Loucy (cell line): Measurements from ENCODE around the gene TNNI2.

ENCODE experiments used
- H2AFZ ChIP-seq: fragments of 200-600 bp; sonication (generic); 2 replicates; pipeline ENCODE4 v1.6.0; 2016; ENCODE audit warnings: antibody characterized with exemption, mild to moderate bottlenecking, low read length, moderate library complexity
- H3F3A ChIP-seq: fragments of 200-600 bp; 2 replicates; pipeline ENCODE4 v1.6.0; 2016; ENCODE audit warnings: antibody characterized with exemption, low read depth, mild to moderate bottlenecking
- H3K27me3 ChIP-seq: fragments of 200-600 bp; sonication (generic); 2 replicates; pipeline ENCODE4 v1.6.1; 2014; ENCODE audit warnings: low read length, mild to moderate bottlenecking; ENCODE audit not compliant: insufficient read depth, poor library complexity, severe bottlenecking
- H3K36me3 ChIP-seq: fragments of 200-600 bp; sonication (generic); 2 replicates; pipeline ENCODE4 v1.6.1; 2016; ENCODE audit warnings: low read length; ENCODE audit not compliant: insufficient read depth
- H3K4me1 ChIP-seq: fragments of 200-600 bp; sonication (generic); 2 replicates; pipeline ENCODE4 v1.5.1; 2014; ENCODE audit warnings: low read length, mild to moderate bottlenecking; ENCODE audit not compliant: insufficient read depth, poor library complexity, severe bottlenecking
- H3K4me2 ChIP-seq: fragments of 200-600 bp; sonication (generic); 2 replicates; pipeline ENCODE4 v1.6.0; 2014; ENCODE audit warnings: antibody characterized with exemption, low read length, low read depth, mild to moderate bottlenecking; ENCODE audit not compliant: poor library complexity, severe bottlenecking
- H3K4me3 ChIP-seq: fragments of 200-600 bp; sonication (generic); 2 replicates; pipeline ENCODE4 v1.5.1; 2014; ENCODE audit warnings: low read length, mild to moderate bottlenecking, mixed read lengths; ENCODE audit not compliant: poor library complexity, severe bottlenecking
- H3K79me2 ChIP-seq: fragments of 200-600 bp; sonication (generic); 2 replicates; pipeline ENCODE4 v1.6.1; 2014; ENCODE audit warnings: low read length; ENCODE audit not compliant: insufficient read depth
- H3K9ac ChIP-seq: fragments of 200-600 bp; sonication (generic); 2 replicates; pipeline ENCODE4 v1.6.0; 2014; ENCODE audit warnings: mild to moderate bottlenecking, low read depth, low read length, moderate library complexity; ENCODE audit not compliant: poor library complexity, severe bottlenecking
- H3K9me2 ChIP-seq: fragments of 200-600 bp; sonication (generic); replicated peaks from 2 replicates; pipeline ENCODE4 v1.6.1; 2016; ENCODE audit warnings: low read depth, low read length, mixed read lengths
- H3K9me3 ChIP-seq: fragments of 200-600 bp; sonication (generic); 2 replicates; pipeline ENCODE4 v1.6.1; 2014; ENCODE audit warnings: mild to moderate bottlenecking, antibody characterized with exemption, low read length, low read depth; ENCODE audit not compliant: insufficient read depth
- H4K20me1 ChIP-seq: fragments of 200-600 bp; sonication (generic); 2 replicates; pipeline ENCODE4 v1.6.0; 2014; ENCODE audit warnings: antibody characterized with exemption, low read length, mild to moderate bottlenecking; ENCODE audit not compliant: insufficient read depth, poor library complexity, severe bottlenecking
- EZH2phosphoT487 ChIP-seq: fragments of 200-600 bp; IDR thresholded peaks from 2 replicates; pipeline ENCODE4 v1.6.1; 2018; ENCODE audit warnings: antibody characterized with exemption, mild to moderate bottlenecking, moderate library complexity, borderline replicate concordance
- TF ChIP-seq, protein P1 (sequence below): fragments of 200-600 bp; sonication (generic); conservative IDR thresholded peaks from 2 replicates; pipeline ENCODE4 v1.5.1; 2014; ENCODE audit warnings: mild to moderate bottlenecking, antibody characterized with exemption, low read length

TNNI2 gene

DNA sequence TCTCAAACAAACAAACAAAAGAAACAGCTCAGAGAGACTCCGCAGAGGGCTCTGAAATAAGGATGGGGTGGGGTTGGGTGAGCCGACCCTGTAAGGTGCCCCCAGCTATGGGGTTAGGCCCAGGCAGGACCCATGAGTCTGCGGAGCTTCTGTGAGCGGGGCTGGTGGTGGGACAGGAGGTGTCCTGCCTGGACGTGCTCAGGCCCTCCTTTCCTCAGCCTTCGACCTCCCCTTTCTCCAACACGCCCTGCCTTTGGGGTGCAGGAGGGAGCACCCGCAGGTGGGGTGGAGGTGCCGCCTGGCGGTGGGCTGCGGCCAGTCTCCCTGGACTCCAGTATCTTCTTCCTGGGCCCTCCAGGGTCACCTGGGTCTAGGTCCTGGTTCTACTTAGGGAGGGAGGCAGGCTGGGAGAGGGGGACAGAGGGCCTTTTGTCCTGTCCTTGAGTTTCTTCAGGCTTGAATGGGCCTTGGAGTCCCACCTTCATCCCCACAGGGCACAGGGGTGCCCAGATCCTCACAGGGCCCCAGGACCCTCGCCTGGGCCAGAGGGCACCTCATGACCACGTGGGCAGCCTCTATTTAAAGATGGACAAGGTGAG is 40.7 kb downstream of the TNNI2 start:
- TF ChIP-seq, protein P1, sequence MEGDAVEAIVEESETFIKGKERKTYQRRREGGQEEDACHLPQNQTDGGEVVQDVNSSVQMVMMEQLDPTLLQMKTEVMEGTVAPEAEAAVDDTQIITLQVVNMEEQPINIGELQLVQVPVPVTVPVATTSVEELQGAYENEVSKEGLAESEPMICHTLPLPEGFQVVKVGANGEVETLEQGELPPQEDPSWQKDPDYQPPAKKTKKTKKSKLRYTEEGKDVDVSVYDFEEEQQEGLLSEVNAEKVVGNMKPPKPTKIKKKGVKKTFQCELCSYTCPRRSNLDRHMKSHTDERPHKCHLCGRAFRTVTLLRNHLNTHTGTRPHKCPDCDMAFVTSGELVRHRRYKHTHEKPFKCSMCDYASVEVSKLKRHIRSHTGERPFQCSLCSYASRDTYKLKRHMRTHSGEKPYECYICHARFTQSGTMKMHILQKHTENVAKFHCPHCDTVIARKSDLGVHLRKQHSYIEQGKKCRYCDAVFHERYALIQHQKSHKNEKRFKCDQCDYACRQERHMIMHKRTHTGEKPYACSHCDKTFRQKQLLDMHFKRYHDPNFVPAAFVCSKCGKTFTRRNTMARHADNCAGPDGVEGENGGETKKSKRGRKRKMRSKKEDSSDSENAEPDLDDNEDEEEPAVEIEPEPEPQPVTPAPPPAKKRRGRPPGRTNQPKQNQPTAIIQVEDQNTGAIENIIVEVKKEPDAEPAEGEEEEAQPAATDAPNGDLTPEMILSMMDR, result no peak
- TF ChIP-seq EZH2phosphoT487, result no peak
- H3K9me2 ChIP-seq, result no peaks in the 10 kb centered on the region
- peaks cover 7% of the 10 kb centered on the region; the same call in 1 of the 2 replicates for H3K79me2 ChIP-seq
- H3K9ac ChIP-seq, result no peak overlapping the region
- H3K36me3 ChIP-seq, result peaks cover 8% of the 10 kb centered on the region; the same call in 1 of the 2 replicates
- H3K27me3 ChIP-seq, result no peaks in the 10 kb centered on the region
- H3K4me3 ChIP-seq, result no peak overlapping the region
- no peaks in the 10 kb centered on the region for H3F3A ChIP-seq
- H2AFZ ChIP-seq, result no peak overlapping the region
- H3K9me3 ChIP-seq, result no peaks in the 10 kb centered on the region
- H3K4me1 ChIP-seq, result peaks cover 8% of the 10 kb centered on the region
- H3K4me2 ChIP-seq, result no peak overlapping the region
- peaks cover 4% of the 10 kb centered on the region for H4K20me1 ChIP-seq

DNA sequence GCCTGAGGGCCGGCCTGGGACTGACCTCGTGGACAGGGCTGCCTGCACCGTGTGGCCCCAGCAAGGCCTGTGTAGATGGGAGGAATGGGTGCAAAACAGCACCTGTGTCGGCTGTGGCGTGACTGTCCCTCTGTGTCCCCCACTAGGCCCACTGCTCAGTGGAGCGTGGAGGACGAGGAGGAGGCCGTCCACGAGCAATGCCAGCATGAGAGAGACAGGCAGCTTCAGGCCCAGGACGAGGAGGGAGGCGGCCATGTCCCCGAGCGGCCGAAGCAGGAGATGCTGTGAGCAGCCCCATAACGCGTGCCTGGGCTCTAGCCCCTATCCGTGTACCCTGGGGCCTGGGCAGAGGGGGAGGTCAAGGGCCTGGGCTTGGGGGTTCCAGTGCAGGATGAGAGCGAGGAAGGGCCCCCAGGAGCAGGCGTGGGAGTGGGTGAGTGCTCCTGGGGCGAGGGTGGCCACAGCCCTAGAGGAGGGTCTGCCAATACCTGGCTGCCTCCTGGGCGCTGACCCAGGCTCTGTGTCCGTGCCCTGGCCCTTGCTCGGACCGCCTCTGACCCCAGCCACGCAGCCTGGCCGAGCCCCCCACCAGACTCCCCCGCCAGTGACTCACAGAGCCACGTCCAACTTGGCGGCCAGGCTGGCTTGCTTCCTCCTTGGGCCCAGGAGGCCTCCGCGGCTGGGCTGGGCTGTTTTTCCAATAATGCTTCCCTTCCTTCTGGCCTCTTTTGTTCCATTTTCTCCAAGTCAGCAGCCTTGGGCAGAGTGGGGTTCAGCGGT is 41.4 kb downstream of the TNNI2 start:
- H3K4me3 ChIP-seq, result no peak overlapping the region
- H3K4me2 ChIP-seq, result no peak overlapping the region
- H3K79me2 ChIP-seq, result peaks cover 7% of the 10 kb centered on the region; the same call in 1 of the 2 replicates
- H4K20me1 ChIP-seq, result peaks cover 1% of the 10 kb centered on the region
- H3K27me3 ChIP-seq, result no peaks in the 10 kb centered on the region
- no peaks in the 10 kb centered on the region for H3F3A ChIP-seq
- H3K36me3 ChIP-seq, result peaks cover 15% of the 10 kb centered on the region; the same call in 1 of the 2 replicates
- H3K9ac ChIP-seq, result no peak overlapping the region
- no peaks in the 10 kb centered on the region for H3K9me2 ChIP-seq
- peaks cover 8% of the 10 kb centered on the region for H3K4me1 ChIP-seq
- no peak for TF ChIP-seq EZH2phosphoT487
- TF ChIP-seq, protein P1, result no peak
- no peak overlapping the region for H2AFZ ChIP-seq
- no peaks in the 10 kb centered on the region for H3K9me3 ChIP-seq

DNA sequence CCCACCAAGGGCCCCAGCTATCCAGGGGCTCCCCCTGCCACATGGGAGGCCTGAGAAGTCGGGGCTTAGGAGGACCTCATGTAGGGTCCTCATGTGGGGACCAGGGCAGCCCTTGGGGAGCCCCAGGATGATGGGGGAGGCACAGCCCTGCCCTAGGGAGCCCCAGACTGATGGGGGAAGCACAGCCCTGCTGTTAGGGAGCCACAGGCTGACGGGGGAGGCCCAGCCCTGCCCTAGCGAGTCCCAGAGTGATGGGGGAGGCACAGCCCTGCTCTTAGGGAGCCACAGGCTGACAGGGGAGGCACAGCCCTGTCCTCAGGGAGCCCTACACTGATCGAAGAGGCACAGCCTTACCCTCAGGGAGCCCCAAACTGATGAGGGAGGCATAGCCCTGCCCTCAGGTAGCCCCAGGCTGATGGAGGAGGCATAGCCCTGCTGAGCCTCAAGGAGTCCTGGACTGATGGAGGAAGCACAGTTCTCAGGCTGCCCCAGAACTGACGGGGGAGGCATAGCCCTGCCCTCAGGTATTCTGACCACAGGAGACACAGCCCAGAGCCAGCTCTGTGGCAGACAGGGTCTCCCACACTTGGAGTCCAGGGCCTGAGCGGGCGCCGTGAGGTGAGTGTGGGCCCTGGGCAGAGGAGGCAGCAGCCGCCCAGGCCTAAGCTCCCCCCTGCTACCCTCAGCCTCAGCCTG is 42.1 kb downstream of the TNNI2 start:
- Histone ChIP-seq H3K9me3 (no peaks in the 10 kb centered on the region), H3K79me2 (peaks cover 7% of the 10 kb centered on the region; the same call in 1 of the 2 replicates), H3K27me3 (no peaks in the 10 kb centered on the region), H3K4me2 (no peak overlapping the region), H3K4me3 (no peak overlapping the region), H3K9ac (no peak overlapping the region), H4K20me1 (no peaks in the 10 kb centered on the region), H3F3A (no peaks in the 10 kb centered on the region), H3K36me3 (peaks cover 22% of the 10 kb centered on the region; the same call in 1 of the 2 replicates), H2AFZ (no peak overlapping the region), H3K9me2 (no peaks in the 10 kb centered on the region), H3K4me1 (peaks cover 8% of the 10 kb centered on the region)
- TF ChIP-seq, protein P1, result no peak
- TF ChIP-seq EZH2phosphoT487, result no peak
